ENCODE data around the gene MPPED2. TPM values are rescaled to one million over a fixed set of nuclear protein-coding genes. Genes with fewer than 3 reads are reported as not detected.
A peak's percentile ranks its signal among the peaks of the same experiment; 100 is the strongest.

Gene MPPED2
- total RNA-seq, 6 experiments from 2014 or later: 0.12 to 1.8 (median 0.75) TPM

- DNase-seq (no peak), ATAC-seq (no peak)
- H3K36me3 ChIP-seq: no peaks in the 10 kb centered on the region
- 71% methylated on average over 3 of the region's 3 CpGs for WGBS (ENCODE audit: insufficient coverage, low coverage, low lambda C conversion rate, missing lambda C conversion rate)
- H3K27me3 ChIP-seq: no peaks in the 10 kb centered on the region
- TF ChIP-seq, protein P1, sequence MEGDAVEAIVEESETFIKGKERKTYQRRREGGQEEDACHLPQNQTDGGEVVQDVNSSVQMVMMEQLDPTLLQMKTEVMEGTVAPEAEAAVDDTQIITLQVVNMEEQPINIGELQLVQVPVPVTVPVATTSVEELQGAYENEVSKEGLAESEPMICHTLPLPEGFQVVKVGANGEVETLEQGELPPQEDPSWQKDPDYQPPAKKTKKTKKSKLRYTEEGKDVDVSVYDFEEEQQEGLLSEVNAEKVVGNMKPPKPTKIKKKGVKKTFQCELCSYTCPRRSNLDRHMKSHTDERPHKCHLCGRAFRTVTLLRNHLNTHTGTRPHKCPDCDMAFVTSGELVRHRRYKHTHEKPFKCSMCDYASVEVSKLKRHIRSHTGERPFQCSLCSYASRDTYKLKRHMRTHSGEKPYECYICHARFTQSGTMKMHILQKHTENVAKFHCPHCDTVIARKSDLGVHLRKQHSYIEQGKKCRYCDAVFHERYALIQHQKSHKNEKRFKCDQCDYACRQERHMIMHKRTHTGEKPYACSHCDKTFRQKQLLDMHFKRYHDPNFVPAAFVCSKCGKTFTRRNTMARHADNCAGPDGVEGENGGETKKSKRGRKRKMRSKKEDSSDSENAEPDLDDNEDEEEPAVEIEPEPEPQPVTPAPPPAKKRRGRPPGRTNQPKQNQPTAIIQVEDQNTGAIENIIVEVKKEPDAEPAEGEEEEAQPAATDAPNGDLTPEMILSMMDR (IDR thresholded peaks at IDR 0.05): no peak
- TF ChIP-seq POLR2A (IDR thresholded peaks at IDR 0.05): no peak
- H3K27ac ChIP-seq: no peak overlapping the region
- no peaks in the 10 kb centered on the region for H3K4me1 ChIP-seq
- H3K4me3 ChIP-seq: no peak overlapping the region
- no peaks in the 10 kb centered on the region for H3K9me3 ChIP-seq
- intact Hi-C loops (cut with DNase I): no loop called here
Observed at GRCh38 chr11:30404136-30404535, 182.0 kb downstream of the MPPED2 start.

DNA sequence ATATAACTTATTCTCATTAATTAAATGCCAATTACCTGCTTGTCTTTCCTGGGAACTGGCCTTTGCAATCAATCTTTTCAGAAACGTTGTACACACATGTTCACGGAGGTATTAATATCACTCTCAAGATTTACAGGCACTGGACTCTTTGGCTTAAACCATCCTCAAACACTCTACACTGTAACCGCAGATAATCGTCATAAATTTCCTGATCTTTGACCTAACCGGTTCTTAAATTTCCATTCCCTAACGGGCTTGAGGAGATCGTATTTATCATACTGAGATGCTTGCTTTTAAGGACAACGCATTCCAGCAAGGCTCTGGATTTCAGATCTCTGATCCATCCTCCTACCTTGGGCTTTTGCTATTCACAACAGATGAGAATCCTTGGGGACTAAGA, 190.4 kb downstream of the MPPED2 start:
- Histone ChIP-seq H3K9me3 (no peaks in the 10 kb centered on the region), H3K36me3 (no peaks in the 10 kb centered on the region), H3K4me3 (no peak overlapping the region), H3K4me1 (no peaks in the 10 kb centered on the region), H3K27ac (no peak overlapping the region), H3K27me3 (no peaks in the 10 kb centered on the region)
- DNase-seq (no peak), ATAC-seq (no peak)
- WGBS (ENCODE audit: insufficient coverage, low coverage, low lambda C conversion rate, missing lambda C conversion rate): 77% methylated on average over 8 of the region's 8 CpGs
- TF ChIP-seq POLR2A (IDR thresholded peaks at IDR 0.05): no peak
- TF ChIP-seq, protein P1 (IDR thresholded peaks at IDR 0.05): no peak
- intact Hi-C loops (cut with DNase I): no loop called here

DNA sequence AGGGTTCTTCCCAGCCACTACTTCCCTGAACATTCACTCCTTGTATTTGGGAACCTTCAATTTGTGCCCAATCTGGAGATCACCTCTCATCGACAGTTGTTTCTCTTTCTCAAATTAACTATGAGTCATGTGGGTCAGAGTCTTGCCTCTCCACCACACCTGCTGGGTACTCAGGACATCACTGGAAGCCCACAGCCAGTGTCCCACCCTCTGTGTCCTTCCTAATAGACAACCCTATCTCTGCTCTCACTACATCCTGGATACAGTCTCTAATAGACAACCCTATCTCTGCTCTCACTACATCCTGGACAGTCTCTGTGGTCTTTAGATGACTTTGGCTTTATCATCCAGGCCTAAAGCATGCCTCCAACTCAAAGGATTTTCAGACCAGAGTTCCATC, 193.1 kb downstream of the MPPED2 start:
- intact Hi-C loops (cut with DNase I): no loop called here
- TF ChIP-seq POLR2A (IDR thresholded peaks at IDR 0.05): no peak
- TF ChIP-seq, protein P1 (IDR thresholded peaks at IDR 0.05): no peak
- Histone ChIP-seq H3K27ac (no peak overlapping the region), H3K36me3 (no peaks in the 10 kb centered on the region), H3K4me3 (no peak overlapping the region), H3K27me3 (no peaks in the 10 kb centered on the region), H3K4me1 (no peaks in the 10 kb centered on the region), H3K9me3 (no peaks in the 10 kb centered on the region)
- no peak for ATAC-seq
- no peak for DNase-seq
- WGBS (ENCODE audit: insufficient coverage, low coverage, low lambda C conversion rate, missing lambda C conversion rate): 67% methylated on average over 1 of the region's 1 CpG

DNA sequence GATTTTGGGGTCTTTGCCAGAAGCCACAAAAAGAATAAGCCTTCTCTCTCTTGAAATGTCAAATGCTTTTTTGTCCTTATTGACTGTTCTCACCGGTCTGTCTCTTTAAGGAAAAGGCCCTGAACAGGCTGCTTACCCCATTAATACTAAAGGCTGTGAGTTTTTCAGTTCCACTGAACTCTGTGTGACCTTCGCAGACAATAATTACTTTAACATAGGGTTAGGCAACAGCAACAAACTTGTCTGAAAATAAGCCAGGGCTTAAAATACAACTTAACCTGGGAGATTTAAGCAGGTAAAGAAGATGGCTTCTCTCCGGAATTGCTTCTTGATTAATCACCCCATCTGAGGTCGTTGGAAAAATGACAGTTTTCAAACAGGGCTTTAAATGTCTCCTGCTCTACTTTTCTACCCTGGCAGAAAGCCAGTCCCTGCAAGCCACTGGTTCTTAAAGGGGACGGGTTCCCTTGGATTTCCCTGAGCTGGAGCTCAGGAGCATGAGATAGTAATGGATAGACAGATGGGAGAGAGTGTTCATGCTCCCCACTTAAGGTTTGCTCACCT, 193.8 kb downstream of the MPPED2 start:
- TF ChIP-seq POLR2A (IDR thresholded peaks at IDR 0.05): no peak
- TF ChIP-seq, protein P1 (IDR thresholded peaks at IDR 0.05): no peak
- intact Hi-C loops (cut with DNase I): no loop called here
- Histone ChIP-seq H3K36me3 (no peaks in the 10 kb centered on the region), H3K9me3 (no peaks in the 10 kb centered on the region), H3K4me3 (peak overlapping the region in 1 of 3 donors; percentile 9), H3K27me3 (no peaks in the 10 kb centered on the region), H3K27ac (no peak overlapping the region), H3K4me1 (no peaks in the 10 kb centered on the region)
- 30% methylated on average over 5 of the region's 5 CpGs for WGBS (ENCODE audit: insufficient coverage, low coverage, low lambda C conversion rate, missing lambda C conversion rate)
- ATAC-seq (peak; percentile 48 to 83 (median 59)), DNase-seq (no peak)

GRCh38 chr11:30388957-30389356, 197.2 kb downstream of the MPPED2 start:
- Histone ChIP-seq H3K9me3 (no peaks in the 10 kb centered on the region), H3K4me3 (no peak overlapping the region), H3K27me3 (no peaks in the 10 kb centered on the region), H3K27ac (no peak overlapping the region), H3K4me1 (no peaks in the 10 kb centered on the region), H3K36me3 (no peaks in the 10 kb centered on the region)
- 67% methylated on average over 2 of the region's 3 CpGs for WGBS (ENCODE audit: insufficient coverage, low coverage, low lambda C conversion rate, missing lambda C conversion rate)
- DNase-seq (no peak), ATAC-seq (no peak)
- intact Hi-C loops (cut with DNase I): no loop called here
- no peak for TF ChIP-seq POLR2A (IDR thresholded peaks at IDR 0.05)
- TF ChIP-seq, protein P1 (IDR thresholded peaks at IDR 0.05): no peak
